HG03575 (cell line): ENCODE measurements around the gene MARVELD2.
"Not testable (repeated sequence)": the region's sequence is repeated elsewhere in the genome, so short reads cannot be mapped to it uniquely, and the experiment has no call there.

Experiments
- ATAC-seq: cut with Tn5 transposase; IDR thresholded peaks from one replicate; pipeline ENCODE4 v1.9.1; 2021; ENCODE audit not compliant: unreplicated experiment, insufficient number of reproducible peaks, low FRiP score; ENCODE audit errors: extremely low read depth

MARVELD2 gene, protein sequence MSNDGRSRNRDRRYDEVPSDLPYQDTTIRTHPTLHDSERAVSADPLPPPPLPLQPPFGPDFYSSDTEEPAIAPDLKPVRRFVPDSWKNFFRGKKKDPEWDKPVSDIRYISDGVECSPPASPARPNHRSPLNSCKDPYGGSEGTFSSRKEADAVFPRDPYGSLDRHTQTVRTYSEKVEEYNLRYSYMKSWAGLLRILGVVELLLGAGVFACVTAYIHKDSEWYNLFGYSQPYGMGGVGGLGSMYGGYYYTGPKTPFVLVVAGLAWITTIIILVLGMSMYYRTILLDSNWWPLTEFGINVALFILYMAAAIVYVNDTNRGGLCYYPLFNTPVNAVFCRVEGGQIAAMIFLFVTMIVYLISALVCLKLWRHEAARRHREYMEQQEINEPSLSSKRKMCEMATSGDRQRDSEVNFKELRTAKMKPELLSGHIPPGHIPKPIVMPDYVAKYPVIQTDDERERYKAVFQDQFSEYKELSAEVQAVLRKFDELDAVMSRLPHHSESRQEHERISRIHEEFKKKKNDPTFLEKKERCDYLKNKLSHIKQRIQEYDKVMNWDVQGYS

DNA sequence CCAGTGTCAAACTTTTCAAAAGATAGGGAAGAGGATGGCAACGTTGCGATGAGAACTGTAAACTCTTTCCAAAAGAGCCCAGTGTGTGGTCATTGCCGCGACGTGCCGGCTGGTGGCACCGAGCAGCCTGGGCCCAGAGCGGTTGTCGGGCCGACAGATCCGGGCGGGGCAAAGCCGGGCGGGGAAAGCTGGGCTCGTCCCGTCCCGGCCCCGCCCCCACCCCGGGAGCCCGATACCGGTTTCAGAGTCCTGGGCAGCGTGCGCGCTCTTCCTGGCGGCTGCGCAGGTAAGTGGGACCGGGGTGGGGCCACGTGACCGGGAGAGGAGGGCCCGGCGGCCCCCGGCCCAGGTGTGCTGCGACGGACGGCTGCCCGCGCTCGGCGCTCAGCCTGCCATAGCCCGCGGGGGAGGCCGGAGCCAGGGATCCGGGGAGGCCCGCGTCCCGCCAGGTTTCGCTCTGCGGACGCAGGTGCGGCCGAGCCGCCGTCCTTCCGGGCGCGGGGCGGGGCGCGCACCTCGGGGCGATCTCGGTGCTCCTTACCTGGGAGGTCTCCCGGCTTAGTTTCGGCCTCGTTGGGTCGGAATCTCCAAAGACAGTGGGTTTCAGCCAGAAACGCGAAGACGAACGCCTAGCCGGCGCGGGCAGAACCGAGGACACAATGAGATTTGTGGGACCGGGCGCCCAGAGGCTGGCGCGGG is at the start of gene MARVELD2:
Gene MARVELD2, plus strand, starts transcription at position 232 of the 699 bp plus-strand sequence. CDS start 4,270 bp downstream, outside the sequence.
- ATAC-seq = no peak

DNA sequence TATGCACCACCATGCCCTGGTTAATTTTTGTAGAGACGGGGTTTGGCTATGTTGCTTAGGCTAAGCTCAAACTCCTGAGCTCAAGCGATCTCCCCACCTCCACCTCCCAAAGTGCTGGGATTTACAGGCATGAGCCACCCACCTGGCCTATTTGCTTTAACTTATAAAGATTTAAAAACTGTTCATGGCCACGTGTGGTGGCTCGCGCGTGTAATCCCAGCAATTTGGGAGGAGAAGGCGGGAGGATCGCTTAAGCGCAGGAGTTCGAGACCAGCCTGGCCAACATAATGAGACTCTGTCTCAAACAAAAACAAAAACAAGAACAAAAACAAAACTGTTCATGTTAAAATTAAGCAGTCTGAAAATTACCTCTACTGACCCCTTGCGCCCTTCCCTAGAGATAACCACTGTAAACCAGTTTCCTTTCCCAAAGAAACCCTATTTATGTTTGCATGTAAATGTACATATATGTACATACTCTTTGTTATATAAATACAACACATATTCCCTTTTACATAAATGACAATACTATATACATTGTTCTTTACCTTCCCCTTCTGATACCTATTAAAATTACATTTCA is 47.1 kb upstream of the MARVELD2 start:
- ATAC-seq = no peak

DNA sequence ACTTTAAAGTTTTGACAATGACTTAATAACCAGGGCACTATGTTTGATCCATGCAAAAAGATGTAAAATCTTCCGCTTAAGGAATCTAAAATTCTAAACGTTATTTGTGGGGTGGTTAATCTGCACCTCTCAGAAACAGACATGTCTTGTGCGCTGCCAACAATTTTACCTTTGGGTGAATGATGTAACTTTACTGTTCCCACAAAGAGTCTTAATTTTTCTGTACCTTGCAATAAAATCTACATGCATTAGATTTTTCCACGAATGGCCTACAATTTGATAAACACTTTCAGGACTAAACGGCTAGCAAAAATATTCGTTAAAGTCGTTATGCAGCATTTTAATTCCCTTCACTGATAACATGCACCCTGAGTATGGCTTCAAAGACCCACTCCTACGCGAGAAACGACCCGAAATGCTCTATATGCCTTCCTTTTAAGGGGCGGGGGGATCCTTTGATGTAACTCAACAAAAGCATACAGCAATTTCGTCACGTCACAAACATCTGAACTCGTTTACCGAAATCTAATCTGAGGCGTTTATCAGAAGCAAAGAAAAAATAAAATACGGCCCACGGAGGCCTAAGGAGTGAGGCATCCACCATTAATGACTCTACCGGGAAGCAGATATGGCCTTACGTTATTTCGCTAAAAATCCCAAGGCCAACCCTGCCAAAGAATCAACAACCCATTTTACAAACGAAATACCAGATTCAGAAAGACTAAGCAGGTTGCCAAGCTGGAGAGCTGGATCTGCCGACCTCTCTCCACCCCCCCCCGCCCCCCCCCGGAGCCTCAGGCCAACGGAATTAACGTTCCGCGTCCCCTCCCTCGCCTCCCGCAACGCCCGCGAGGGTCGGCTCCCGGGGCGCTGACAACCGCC is 46.2 kb upstream of the MARVELD2 start:
- ATAC-seq = no peak

DNA sequence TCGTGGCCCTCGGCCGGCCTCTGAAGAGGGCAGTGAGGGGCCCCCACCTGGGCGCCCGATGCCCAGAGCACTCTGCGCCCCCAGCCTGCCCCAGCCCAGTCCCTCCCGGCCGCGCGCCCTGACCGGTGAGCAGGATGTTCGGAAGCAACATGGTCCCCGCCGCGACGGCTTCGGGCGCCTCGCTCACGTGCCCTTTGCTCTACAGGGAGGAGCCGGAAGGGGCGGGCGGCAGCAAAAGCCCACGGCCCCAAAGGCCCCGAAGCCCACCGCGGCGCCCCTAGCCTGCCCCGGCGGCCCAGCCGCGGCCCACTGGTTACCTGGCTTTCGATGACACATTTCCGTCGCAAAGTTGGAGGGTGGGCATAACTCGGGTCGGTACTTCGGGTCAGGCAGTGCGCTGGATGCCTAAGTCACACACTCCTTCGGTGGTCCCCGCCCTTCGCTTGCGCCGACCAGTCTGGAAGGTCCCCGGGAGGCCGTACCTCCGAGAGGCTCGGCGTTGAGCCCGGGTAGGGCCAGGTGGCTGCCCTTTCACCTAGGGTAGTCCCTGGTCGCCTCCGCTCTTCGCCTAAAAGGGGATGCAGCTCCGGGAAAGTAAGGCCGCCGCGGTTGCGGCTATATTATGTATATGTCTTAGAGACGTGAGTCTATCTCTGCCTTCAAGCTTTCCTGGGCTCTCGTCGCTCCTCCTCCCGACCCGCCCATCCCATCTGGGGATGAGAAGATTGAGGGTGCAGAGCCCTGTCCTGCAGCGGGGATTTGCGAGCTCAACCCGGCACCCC is 45.4 kb upstream of the MARVELD2 start, which contains the start of the genes AK6, RAD17 and TAF9:
Gene AK6, minus strand, starts transcription at position 181 of the 782 bp plus-strand sequence. Its CDS starts 30 bp downstream, at position 151.
Gene RAD17, plus strand, starts transcription at position 479 of the 782 bp plus-strand sequence. CDS start 2,391 bp downstream, outside the sequence.
Gene TAF9, minus strand, starts transcription at position 181 of the 782 bp plus-strand sequence. CDS start 3,783 bp downstream, outside the sequence.
- ATAC-seq = peak; percentile 82

DNA sequence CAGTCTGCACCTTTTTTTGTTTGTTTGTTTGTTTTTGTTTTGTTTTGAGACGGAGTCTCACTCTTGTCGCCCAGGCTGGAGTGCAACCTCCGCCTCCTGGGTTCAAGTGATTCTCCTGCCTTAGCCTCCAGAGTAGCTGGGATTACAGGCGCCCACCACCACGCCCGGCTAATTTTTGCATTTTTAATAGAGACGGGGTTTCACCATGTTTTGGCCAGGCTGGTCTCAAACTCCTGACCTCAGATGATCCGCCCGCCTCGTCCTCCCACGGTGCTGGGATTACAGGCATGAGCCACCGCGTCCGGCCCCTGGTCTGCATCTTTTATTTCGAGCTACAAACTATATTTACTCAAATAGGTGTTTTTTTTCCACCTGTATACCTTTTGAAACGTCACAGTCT is 44.6 kb upstream of the MARVELD2 start:
- not testable (repeated sequence) for ATAC-seq

DNA sequence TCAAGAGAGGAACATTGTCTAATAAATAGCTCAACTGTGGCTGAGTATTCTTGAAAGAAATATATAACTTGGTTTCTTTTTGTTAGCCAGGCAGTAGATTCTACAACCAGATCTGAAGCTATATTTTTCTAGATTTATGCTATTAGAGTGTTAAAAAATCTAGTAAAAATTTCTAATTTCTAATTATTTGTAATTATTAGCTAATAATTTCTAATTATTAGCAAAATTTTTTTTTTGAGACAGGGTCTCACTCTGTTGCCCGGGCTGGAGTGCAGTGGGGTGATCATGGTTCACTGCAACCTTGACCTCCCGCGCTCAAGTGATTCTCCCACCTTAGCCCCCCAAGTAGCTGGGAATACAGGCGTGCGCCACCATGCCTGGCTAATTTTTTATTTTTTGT is 42.5 kb upstream of the MARVELD2 start:
- no peak for ATAC-seq

DNA sequence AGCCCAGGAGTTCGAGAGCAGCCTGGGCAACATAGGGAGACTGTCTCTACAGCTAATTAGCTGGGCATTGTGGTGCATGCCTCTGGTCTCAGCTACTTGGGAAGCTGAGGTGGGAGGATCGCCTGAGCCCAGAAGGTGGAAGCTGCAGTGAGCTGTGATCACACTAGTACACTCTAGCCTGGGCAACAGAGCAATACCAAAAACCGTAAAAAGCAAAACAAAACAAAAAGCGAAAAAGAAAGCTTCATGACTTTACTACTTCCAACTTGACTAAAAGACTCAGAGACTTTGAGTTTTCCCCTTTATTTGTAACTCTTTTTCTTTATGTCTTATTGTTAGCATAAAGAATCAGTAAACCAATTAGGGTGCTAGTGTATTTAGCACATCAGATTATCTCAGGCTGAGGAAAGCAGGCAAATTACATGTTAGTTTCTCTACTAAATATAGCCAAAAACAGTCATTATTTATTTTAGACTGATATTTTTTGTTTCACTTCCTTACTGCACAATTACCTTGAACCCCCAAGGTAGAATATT is 39.9 kb upstream of the MARVELD2 start:
- ATAC-seq = peak; percentile 54

DNA sequence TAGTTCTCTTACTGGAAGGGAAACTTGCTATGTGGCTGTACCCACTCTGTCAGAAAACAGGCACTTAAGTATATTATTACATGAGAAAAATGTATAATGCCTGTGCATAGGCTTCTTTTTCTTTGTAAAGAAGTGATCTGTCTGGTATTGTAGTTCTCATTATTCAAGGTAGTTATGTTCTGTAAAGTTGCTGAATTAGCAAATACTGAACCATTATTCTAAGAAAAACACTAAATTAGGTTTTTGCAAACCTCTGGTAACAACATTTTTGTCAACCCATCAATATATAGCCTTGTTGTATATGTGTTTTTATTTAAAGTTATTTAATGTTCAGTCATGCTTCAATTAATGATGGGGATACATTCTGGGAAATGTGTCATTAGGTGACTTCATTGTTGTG is 36.5 kb upstream of the MARVELD2 start:
- ATAC-seq = no peak

DNA sequence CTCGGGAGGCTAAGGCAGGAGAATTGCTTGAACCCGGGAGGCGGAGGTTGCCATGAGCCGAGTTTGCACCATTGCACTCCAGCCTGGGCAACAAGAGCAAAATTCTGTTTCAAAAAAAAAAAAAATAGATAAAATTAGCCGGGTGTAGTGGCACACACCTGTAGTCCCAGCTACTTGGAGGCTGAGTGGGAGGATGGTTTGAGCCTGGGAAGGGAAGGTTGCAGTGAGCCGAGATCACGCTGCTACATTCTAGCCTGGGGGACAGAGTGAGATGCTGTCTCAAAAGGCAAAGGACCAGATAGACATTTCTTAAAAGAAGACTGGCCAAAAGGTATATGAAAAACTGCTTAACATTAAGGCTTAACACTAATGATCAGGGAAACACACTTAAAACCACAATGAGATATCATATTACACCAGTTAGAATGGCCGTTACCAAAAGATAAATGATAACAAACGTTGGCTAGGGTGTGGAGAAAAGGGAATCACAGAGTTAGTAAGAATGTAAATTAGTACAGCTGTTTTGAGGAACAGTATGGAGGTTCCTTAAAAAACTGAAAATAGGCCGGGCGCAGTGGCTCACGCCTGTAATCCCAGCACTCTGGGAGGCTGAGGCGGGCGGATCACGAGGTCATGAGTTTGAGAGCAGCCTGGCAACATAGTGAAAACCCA is 10.1 kb upstream of the MARVELD2 start:
- ATAC-seq = no peak

DNA sequence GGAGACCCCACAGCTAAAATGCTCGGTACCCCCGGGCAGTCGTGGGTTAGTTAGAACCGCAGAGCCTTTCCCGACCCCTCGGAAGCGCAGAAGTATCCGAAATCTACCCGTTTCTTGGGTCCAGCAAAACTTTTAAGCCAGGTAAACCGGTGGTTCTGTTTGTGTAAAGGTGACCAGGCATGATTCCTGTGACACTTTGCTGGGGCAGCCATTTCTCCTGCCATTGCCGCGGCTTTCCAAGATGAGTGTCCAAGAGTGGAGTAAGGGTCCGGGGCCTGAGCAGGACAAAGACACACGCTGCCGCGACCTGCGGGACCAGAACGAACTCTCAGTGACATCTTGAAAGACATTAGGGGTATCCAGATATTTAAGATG is 655 bp downstream of the MARVELD2 start:
- ATAC-seq = no peak

DNA sequence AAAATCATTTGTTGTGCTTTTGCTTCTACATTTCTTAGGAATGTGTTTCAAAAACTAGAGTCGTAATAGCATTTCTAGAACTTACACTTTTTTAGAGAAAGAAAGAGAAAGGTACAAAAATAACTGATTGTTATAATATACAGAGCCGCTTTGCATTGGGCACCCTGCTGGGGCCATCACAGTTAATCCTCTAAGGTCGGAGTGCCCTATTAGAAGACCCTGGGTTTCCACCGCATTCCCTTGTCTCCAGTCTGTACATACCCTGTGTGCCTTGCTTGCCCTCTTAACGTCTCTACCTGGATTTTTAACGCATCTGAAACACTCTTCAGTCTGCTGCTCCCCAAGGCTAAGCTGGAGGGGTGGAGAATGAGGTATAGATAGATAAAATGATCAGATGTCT is 1.3 kb downstream of the MARVELD2 start:
- ATAC-seq = no peak

DNA sequence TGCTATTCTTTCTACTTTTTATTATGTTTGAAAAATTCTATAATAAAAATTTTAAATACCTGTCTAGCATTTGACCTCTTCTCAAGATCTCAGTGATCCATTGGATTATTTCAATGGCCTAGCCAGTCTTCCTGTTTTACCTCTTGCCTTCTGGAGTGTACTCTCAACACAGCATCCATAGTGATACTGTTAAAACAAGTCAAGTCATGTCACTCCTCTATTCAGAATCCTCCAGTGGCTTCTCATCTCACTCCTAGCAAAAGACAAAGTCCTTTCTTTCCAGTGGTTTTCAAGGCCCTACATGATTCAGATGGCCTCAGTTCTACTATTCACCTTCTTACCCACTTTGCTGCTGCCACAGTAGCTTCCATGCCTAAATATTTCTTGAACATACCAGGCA is 1.8 kb downstream of the MARVELD2 start:
- no peak for ATAC-seq

DNA sequence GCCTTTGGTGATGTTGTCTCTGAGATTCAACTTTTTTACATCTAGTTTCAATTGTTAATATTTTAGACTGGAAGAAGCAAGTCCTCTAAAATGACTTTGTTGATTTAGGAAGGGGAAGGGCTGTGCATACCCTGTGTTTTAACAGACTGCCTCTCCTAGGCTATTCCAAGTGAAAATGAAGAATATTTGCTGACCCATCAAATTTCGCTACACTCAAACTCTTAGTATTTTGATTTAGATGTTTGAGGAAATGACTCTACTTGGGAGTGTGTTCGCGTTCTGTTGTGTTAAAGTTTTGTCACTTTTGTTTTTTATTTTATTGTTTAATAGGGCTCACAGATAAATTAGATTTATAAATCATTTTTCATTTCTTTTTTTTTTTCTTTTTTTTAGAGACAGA is 3.6 kb downstream of the MARVELD2 start:
- no peak for ATAC-seq

DNA sequence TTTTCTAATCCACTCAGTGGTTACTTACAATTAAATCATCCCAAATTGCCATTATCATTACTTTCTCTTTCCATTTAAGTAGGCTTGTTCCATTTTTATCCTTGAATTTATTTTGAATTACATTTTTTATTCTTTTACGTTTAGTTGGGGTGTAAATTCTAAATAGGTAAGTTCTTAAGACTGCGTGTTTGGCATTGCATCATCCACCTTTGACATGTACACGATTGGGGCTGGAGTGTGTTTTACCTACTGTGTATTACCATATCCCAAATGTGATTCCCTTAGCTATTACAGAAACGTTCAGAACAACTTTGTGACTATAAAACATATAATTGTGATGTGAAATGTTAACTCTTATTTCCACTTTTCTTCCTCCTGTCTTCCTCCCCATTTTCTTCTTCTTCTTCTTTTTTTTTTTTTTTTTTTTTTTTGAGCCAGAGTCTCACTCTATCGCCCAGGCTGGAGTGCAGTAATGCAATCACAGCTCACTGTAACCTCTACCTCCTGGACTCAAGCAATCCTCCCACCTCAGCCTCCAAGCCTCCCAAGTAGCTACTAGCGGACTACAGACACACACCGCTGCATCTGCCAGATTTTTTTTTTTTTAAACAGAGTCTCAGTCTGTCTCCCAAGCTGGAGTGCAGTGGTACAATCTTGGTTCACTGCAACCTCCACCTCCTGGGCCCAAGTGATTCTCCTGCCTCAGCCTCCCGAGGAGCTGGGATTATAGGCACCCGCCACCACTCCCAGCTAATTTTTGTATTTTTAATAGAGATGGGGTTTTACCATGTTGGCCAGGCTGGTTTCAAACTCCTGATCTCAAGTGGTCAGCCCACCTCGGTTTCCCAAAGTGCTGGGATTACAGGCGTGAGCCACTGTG is 16.7 kb downstream of the MARVELD2 start:
- ATAC-seq = no peak

DNA sequence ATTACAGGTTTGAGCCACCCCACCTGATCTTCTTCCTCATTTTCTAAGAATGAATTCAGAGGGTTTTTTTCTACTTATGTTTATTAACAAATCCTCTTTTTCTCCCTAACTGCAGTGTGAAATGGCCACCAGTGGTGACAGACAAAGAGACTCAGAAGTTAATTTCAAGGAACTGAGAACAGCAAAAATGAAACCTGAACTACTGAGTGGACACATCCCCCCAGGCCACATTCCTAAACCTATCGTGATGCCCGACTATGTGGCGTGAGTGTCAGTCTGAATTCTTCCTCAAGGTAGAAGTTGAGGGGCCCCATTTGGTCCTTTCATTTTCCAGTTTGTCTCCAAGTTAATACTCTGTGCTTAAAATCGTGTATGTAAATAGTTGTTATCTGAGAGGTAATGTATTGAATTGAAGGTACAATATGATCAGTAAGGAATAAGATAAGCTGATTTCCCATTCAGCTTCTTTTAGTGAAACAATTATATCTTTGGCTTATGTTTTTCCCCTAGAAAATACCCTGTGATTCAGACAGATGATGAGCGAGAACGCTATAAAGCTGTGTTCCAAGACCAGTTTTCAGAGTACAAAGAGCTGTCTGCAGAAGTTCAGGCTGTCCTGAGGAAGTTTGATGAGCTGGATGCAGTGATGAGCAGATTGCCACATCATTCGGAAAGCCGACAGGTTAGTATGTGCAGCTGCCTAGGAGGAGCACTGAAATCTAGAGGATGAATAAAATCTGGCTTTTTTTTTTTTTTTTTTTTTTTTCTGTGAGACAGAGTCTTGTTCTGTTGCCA is 17.7 kb downstream of the MARVELD2 start:
- ATAC-seq = no peak
